ENCODE results near the gene NUAK1.
"Not testable (repeated sequence)": the region's sequence is repeated elsewhere in the genome, so short reads cannot be mapped to it uniquely, and the experiment has no call there.

Gene NUAK1

GRCh38 chr12:106145539-106146447, 7.0 kb upstream of the NUAK1 start:
- Histone ChIP-seq H3K36me3 (ENCODE audit: control insufficient read depth, low read length) (no peaks in the 10 kb centered on the region), H3K9me2 (replicated peaks; ENCODE audit: control insufficient read depth, low read length) (no peaks in the 10 kb centered on the region), H3F3A (ENCODE audit: control insufficient read depth, insufficient read depth) (no peaks in the 10 kb centered on the region), H3K4me3 (ENCODE audit: low read length) (no peak overlapping the region), H3K79me2 (ENCODE audit: control insufficient read depth, low read length) (no peaks in the 10 kb centered on the region), H3K4me2 (ENCODE audit: low read length) (no peak overlapping the region), H3K4me1 (ENCODE audit: control insufficient read depth, low read length) (no peaks in the 10 kb centered on the region), H3K27me3 (ENCODE audit: control insufficient read depth, low read length) (peaks cover 15% of the 10 kb centered on the region), H3K27ac (ENCODE audit: low read depth, low read length) (no peak overlapping the region), H4K20me1 (ENCODE audit: control insufficient read depth, insufficient read depth, low read depth, low read length) (peaks cover 2% of the 10 kb centered on the region; the same call in 1 of the 2 replicates), H3K9me3 (ENCODE audit: control insufficient read depth, insufficient read depth, low read length) (no peaks in the 10 kb centered on the region)
- TF ChIP-seq CTCF (IDR thresholded peaks at IDR 0.05; ENCODE audit: low read depth, low read length, poor library complexity, severe bottlenecking) (no peak), EZH2phosphoT487 (IDR thresholded peaks at IDR 0.05; ENCODE audit: borderline replicate concordance, low read length) (no peak)

DNA sequence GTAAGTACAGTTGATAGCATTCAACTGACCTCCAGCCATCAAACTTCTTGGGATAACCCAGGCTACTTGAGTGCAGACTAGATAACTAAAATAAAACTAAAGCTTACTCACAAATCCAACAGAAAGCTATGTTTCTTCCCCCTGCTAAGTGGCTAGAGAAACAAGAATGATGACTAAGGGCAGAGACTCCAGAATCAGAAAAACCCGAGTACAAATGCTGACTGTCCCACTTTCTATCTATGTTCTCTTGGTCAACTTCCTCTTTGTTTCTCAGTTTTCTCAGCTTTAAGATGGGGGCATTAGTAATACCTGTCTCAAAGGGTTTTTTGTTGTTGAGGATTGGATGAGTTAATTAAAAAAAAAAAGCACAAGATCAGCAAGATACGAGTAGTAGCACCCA, 6.1 kb upstream of the NUAK1 start:
- Histone ChIP-seq H3K9me3 (ENCODE audit: control insufficient read depth, insufficient read depth, low read length) (no peaks in the 10 kb centered on the region), H3K79me2 (ENCODE audit: control insufficient read depth, low read length) (no peaks in the 10 kb centered on the region), H3F3A (ENCODE audit: control insufficient read depth, insufficient read depth) (no peaks in the 10 kb centered on the region), H3K4me3 (ENCODE audit: low read length) (no peak overlapping the region), H3K4me1 (ENCODE audit: control insufficient read depth, low read length) (no peaks in the 10 kb centered on the region), H3K4me2 (ENCODE audit: low read length) (no peak overlapping the region), H4K20me1 (ENCODE audit: control insufficient read depth, insufficient read depth, low read depth, low read length) (peaks cover 2% of the 10 kb centered on the region; the same call in 1 of the 2 replicates), H3K27ac (ENCODE audit: low read depth, low read length) (no peak overlapping the region), H3K36me3 (ENCODE audit: control insufficient read depth, low read length) (no peaks in the 10 kb centered on the region), H3K27me3 (ENCODE audit: control insufficient read depth, low read length) (peaks cover 20% of the 10 kb centered on the region), H3K9me2 (replicated peaks; ENCODE audit: control insufficient read depth, low read length) (no peaks in the 10 kb centered on the region)
- TF ChIP-seq CTCF (IDR thresholded peaks at IDR 0.05; ENCODE audit: low read depth, low read length, poor library complexity, severe bottlenecking) (no peak), EZH2phosphoT487 (IDR thresholded peaks at IDR 0.05; ENCODE audit: borderline replicate concordance, low read length) (no peak)

DNA sequence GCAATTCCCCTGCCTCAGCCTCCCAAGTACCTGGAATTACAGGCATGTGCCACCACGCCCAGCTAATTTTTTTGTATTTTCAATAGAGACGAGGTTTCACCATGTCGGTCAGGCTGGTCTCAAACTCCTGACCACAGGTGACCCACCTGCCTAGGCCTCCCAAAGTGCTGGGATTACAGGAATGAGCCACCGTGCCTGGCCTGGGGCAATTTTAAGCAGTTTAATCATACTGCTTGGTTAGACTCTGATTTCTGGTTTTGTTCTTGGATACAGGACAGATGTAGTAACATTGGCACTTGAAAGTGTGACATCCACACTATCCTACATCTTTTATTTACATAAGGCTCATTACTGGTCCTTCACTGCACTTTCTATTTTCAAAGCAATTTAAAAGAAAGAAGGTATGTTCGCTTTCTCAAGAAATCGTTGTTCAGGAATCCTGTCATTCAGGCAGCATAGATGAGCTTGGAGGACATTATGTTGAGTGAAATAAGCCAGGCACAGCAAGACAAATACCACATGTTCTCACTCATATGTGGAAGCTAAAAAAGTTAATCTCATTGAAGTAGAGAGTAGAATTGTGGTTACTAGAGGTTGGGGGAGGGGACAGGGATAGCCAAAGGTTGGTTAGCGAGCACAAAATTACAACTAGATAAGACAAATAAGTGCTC, 4.0 kb upstream of the NUAK1 start:
- no peaks in the 10 kb centered on the region for H3F3A ChIP-seq (ENCODE audit: control insufficient read depth, insufficient read depth)
- H3K4me3 ChIP-seq (ENCODE audit: low read length): no peak overlapping the region
- no peaks in the 10 kb centered on the region for H3K4me1 ChIP-seq (ENCODE audit: control insufficient read depth, low read length)
- no peaks in the 10 kb centered on the region for H3K9me3 ChIP-seq (ENCODE audit: control insufficient read depth, insufficient read depth, low read length)
- no peaks in the 10 kb centered on the region for H3K36me3 ChIP-seq (ENCODE audit: control insufficient read depth, low read length)
- no peak overlapping the region for H3K4me2 ChIP-seq (ENCODE audit: low read length)
- H4K20me1 ChIP-seq (ENCODE audit: control insufficient read depth, insufficient read depth, low read depth, low read length): no peaks in the 10 kb centered on the region
- no peak overlapping the region for H3K27ac ChIP-seq (ENCODE audit: low read depth, low read length)
- peaks cover 34% of the 10 kb centered on the region for H3K27me3 ChIP-seq (ENCODE audit: control insufficient read depth, low read length)
- H3K79me2 ChIP-seq (ENCODE audit: control insufficient read depth, low read length): no peaks in the 10 kb centered on the region
- TF ChIP-seq EZH2phosphoT487 (IDR thresholded peaks at IDR 0.05; ENCODE audit: borderline replicate concordance, low read length) (no peak), CTCF (IDR thresholded peaks at IDR 0.05; ENCODE audit: low read depth, low read length, poor library complexity, severe bottlenecking) (no peak)
- no peaks in the 10 kb centered on the region for H3K9me2 ChIP-seq (replicated peaks; ENCODE audit: control insufficient read depth, low read length)

GRCh38 chr12:106141920-106142319, 3.2 kb upstream of the NUAK1 start:
- not testable (repeated sequence) for H4K20me1 ChIP-seq (ENCODE audit: control insufficient read depth, insufficient read depth, low read depth, low read length); H3K4me3 ChIP-seq (ENCODE audit: low read length); H3K36me3 ChIP-seq (ENCODE audit: control insufficient read depth, low read length); H3K9me3 ChIP-seq (ENCODE audit: control insufficient read depth, insufficient read depth, low read length); H3K27ac ChIP-seq (ENCODE audit: low read depth, low read length); H3K4me1 ChIP-seq (ENCODE audit: control insufficient read depth, low read length); H3K79me2 ChIP-seq (ENCODE audit: control insufficient read depth, low read length); H3K9me2 ChIP-seq (replicated peaks; ENCODE audit: control insufficient read depth, low read length); H3K4me2 ChIP-seq (ENCODE audit: low read length); H3F3A ChIP-seq (ENCODE audit: control insufficient read depth, insufficient read depth)
- H3K27me3 ChIP-seq (ENCODE audit: control insufficient read depth, low read length): peaks cover 42% of the 10 kb centered on the region

Measured in DOHH2 (cell line).